ENCODE results near the gene TTC21A. TPM values are rescaled to one million over a fixed set of nuclear protein-coding genes. Genes with fewer than 3 reads are reported as not detected.

Gene TTC21A
- total and polyA plus RNA-seq, 10 of the 15 experiments (the other 5 are each of a cell fraction or from before 2014, with no cell fraction given) = 0.62 to 3.2 (median 1.2) TPM

DNA sequence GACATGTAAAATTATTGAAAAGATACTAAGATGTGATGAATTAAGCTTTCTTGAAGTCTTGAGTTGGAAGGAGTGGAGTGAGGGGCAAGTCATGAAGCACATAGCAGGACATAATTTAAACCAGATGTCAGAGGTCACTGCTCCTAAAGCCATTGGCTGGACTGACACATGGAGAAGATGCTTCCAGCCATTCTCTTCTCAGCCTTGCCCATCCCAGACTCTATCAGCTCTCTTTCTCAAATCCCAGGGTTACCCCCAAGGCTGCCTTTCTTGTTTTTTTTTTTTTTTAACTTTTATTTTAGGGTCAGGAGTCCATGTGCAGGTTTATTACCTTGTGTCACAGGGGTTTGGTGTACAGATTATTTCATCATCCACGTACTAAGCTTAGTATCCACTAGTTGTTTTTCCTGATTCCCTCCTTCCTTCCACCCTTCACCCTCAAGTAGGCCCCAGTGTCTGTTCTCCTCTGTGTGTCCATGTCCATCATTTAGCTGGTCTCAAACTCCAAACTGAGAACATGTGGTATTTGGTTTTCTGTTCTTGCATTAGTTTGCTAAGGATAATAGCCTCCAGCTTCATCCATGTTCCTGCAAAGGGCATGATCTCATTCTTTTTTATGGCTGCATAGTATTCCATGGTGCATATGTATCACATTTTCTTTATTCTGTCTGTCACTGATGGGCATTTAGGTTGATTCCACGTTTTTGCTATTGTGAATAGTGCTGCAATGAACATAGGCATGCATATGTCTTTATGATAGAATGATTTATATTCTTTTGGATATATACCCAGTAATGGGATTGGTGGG lies 66.0 kb downstream of the TTC21A start (continued):
- no peak for TF ChIP-seq KLF5 (IDR thresholded peaks at IDR 0.05; ENCODE audit: partially characterized antibody)
- TF ChIP-seq, protein P1, sequence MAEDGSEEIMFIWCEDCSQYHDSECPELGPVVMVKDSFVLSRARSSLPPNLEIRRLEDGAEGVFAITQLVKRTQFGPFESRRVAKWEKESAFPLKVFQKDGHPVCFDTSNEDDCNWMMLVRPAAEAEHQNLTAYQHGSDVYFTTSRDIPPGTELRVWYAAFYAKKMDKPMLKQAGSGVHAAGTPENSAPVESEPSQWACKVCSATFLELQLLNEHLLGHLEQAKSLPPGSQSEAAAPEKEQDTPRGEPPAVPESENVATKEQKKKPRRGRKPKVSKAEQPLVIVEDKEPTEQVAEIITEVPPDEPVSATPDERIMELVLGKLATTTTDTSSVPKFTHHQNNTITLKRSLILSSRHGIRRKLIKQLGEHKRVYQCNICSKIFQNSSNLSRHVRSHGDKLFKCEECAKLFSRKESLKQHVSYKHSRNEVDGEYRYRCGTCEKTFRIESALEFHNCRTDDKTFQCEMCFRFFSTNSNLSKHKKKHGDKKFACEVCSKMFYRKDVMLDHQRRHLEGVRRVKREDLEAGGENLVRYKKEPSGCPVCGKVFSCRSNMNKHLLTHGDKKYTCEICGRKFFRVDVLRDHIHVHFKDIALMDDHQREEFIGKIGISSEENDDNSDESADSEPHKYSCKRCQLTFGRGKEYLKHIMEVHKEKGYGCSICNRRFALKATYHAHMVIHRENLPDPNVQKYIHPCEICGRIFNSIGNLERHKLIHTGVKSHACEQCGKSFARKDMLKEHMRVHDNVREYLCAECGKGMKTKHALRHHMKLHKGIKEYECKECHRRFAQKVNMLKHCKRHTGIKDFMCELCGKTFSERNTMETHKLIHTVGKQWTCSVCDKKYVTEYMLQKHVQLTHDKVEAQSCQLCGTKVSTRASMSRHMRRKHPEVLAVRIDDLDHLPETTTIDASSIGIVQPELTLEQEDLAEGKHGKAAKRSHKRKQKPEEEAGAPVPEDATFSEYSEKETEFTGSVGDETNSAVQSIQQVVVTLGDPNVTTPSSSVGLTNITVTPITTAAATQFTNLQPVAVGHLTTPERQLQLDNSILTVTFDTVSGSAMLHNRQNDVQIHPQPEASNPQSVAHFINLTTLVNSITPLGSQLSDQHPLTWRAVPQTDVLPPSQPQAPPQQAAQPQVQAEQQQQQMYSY (CRISPR knock-in tag; IDR thresholded peaks at IDR 0.05) = no peak
- TF ChIP-seq KAT2A (conservative IDR thresholded peaks at IDR 0.05; ENCODE audit: control insufficient read depth, low read depth, low read length) = no peak
- TF ChIP-seq CBFB (IDR thresholded peaks at IDR 0.05; ENCODE audit: low read depth) = no peak
- no peak for TF ChIP-seq BRCA1 (IDR thresholded peaks at IDR 0.05; ENCODE audit: low read depth, low read length)

DNA sequence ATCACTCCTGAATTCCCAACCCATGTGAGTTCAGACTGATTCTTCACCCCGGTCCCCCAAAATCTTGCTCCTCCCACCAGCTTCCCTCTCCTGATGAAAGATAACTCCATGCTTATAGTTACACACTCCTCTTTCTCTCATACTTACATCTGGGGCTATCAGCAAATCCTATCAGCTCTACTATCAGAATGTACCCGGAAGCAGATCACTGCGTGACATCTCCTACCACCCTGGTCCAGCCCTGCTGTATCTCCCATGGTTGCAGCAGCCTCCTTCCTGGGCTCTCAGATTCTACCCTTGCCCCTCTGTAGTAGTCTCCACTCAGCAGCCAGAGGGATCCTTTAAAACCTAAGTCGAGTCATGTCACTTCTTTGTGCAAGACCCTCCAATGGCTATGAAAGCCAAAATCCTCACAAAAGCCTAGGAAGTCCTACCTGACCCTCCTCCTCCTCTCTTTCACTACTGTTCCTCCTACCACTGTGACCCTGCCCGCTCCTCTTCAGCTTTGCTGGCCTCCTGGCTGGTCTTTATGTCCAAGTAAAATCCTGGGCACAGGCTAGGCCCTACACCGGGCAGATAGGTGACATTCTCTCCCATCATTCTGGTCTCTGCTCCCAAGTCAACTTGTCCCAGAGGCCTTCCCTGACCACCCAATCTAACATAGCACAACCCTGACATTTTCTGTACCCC lies 68.7 kb downstream of the TTC21A start:
- H3K9ac ChIP-seq (ENCODE audit: control insufficient read depth, insufficient read depth, low read length) = no peak overlapping the region
- BruUV-seq (replicated peaks) = no TSS peak
- ChIA-PET SMC1A (ENCODE audit: uncharacterized antibody, unreplicated experiment) (interaction anchor here (1.2 to 5.2 kb wide), 4 partner anchors 21 to 119 kb away, joined by 3 to 34 read pairs (median 3); no protein-coding TSS in a partner anchor), CTCF (interaction anchor here (0.6 to 5.0 kb wide), 4 partner anchors 27 to 177 kb away, joined by 3 to 39 read pairs (median 16); no protein-coding TSS in a partner anchor), POLR2A (interaction anchor here (0.6 kb wide), 1 partner anchor 110 kb away, joined by 4 read pairs; no protein-coding TSS in a partner anchor), RAD21 (ENCODE audit: unreplicated experiment) (interaction anchor here (0.8 kb wide), 1 partner anchor 9 kb away, joined by 3 read pairs; no protein-coding TSS in a partner anchor)
- no peaks in the 10 kb centered on the region for H3K27me3 ChIP-seq (replicated peaks in 1 of 2; ENCODE audit: control insufficient read depth in 2 of 2, insufficient read depth in 2 of 2, low read length in 1 of 2)
- DNase-seq (ENCODE audit: low read depth, low spot score) (no peak), FAIRE-seq (no peak), ATAC-seq (no peak)
- H2AFZ ChIP-seq (ENCODE audit: control insufficient read depth, low read depth, low read length) = no peak overlapping the region
- H3K4me2 ChIP-seq (ENCODE audit: control insufficient read depth, insufficient read depth) = no peak overlapping the region
- no peak overlapping the region for H3K4me3 ChIP-seq
- 75% methylated on average over 6 of the region's 6 CpGs for WGBS (ENCODE audit: insufficient coverage, insufficient replicate concordance, low lambda C conversion rate, missing lambda C conversion rate)
- no peak for TF ChIP-seq SREBF1 (IDR thresholded peaks at IDR 0.05; ENCODE audit: low read length)
- no peak for TF ChIP-seq NRF1 (conservative IDR thresholded peaks at IDR 0.05; ENCODE audit: low read depth, low read length)
- no peak for TF ChIP-seq EGR1 (IDR thresholded peaks at IDR 0.05; ENCODE audit: borderline replicate concordance in 1 of 2, low read depth in 2 of 2, low read length in 2 of 2)
- no peak for TF ChIP-seq RAD21 (IDR thresholded peaks at IDR 0.05; ENCODE audit: insufficient read depth, low read depth, low read length)
- no peak for TF ChIP-seq SMAD5 (IDR thresholded peaks at IDR 0.05; ENCODE audit: low read depth)
- no peaks in the 10 kb centered on the region for H3K79me2 ChIP-seq (ENCODE audit: control insufficient read depth, insufficient read depth, low read length)
- no peaks in the 10 kb centered on the region for H4K20me1 ChIP-seq (ENCODE audit: control insufficient read depth, insufficient read depth)
- intact Hi-C loops (cut with micrococcal nuclease; ENCODE audit: unreplicated experiment) (no loop called here), in situ Hi-C loops (cut with MboI) (no loop called here)
- H3K4me1 ChIP-seq (ENCODE audit: control insufficient read depth, insufficient read depth, low read length) = peaks cover 12% of the 10 kb centered on the region
- no peaks in the 10 kb centered on the region for H3K36me3 ChIP-seq (ENCODE audit: control insufficient read depth in 2 of 2, insufficient read depth in 2 of 2, low read length in 1 of 2)
- no peaks in the 10 kb centered on the region for H3K9me3 ChIP-seq (replicated peaks; ENCODE audit: control insufficient read depth, insufficient read depth, low read length)
- no peak overlapping the region for H3K27ac ChIP-seq (ENCODE audit: control insufficient read depth, insufficient read depth)
